SJSA1 (cell line): ENCODE measurements around the gene PFDN1. TPM values are rescaled to one million over a fixed set of nuclear protein-coding genes. Genes with fewer than 3 reads are reported as not detected.
A peak's percentile ranks its signal among the peaks of the same experiment; 100 is the strongest.

Experiments used
- DNase-seq, 2 experiments: peaks; one replicate each; pipeline ENCODE4 v3.0.0-alpha.2; 2015 to 2020; ENCODE audit warnings: low spot score in 2 of 2, low read depth in 1 of 2
- H3K27ac ChIP-seq: fragments of 250-450 bp; sonication (Bioruptor Pico); 2 replicates; pipeline ENCODE4 v1.5.1; 2020; ENCODE audit warnings: mild to moderate bottlenecking, moderate library complexity
- H3K27me3 ChIP-seq: fragments of 250-450 bp; sonication (Bioruptor Pico); replicated peaks from 2 replicates; pipeline ENCODE4 v1.5.1; 2020; ENCODE audit warnings: mild to moderate bottlenecking, moderate library complexity
- H3K36me3 ChIP-seq: fragments of 250-450 bp; sonication (Bioruptor Pico); 2 replicates; pipeline ENCODE4 v1.5.1; 2020; ENCODE audit warnings: mild to moderate bottlenecking
- H3K4me1 ChIP-seq: fragments of 250-450 bp; sonication (Bioruptor Pico); replicated peaks from 2 replicates; pipeline ENCODE4 v1.6.1; 2021; ENCODE audit warnings: mild to moderate bottlenecking
- H3K4me3 ChIP-seq: fragments of 250-450 bp; sonication (Bioruptor Pico); 2 replicates; pipeline ENCODE4 v1.5.1; 2020; ENCODE audit warnings: mild to moderate bottlenecking
- H3K9me3 ChIP-seq: fragments of 250-450 bp; sonication (Bioruptor Pico); replicated peaks from 2 replicates; pipeline ENCODE4 v1.5.1; 2020; ENCODE audit warnings: mild to moderate bottlenecking
- total RNA-seq: library from RNA; depleted of rRNA; stranded (reverse); fragments of >200 nt; shearing (Covaris generic); gene quantifications from 2 replicates; pipeline ENCODE4 v1.2.3, GENCODE V29; 2014

The PFDN1 gene
- total RNA-seq, 1 experiment from 2014 or later, result 218 TPM

- DNase-seq, result no peak
- Histone ChIP-seq H3K27ac (no peak overlapping the region), H3K4me3 (no peak overlapping the region), H3K27me3 (no peaks in the 10 kb centered on the region), H3K36me3 (peaks cover 25% of the 10 kb centered on the region), H3K9me3 (0 out of 2 replicates have a peak, but pooled peaks cover 5% of the 10 kb centered on the region), H3K4me1 (no peaks in the 10 kb centered on the region)
Measured at GRCh38 chr5:140275837-140276236, 27.1 kb downstream of the PFDN1 start.

- Histone ChIP-seq H3K9me3 (0 out of 2 replicates have a peak, but pooled peaks cover 5% of the 10 kb centered on the region), H3K27ac (no peak overlapping the region), H3K4me1 (peaks cover 1% of the 10 kb centered on the region; the same call in 1 of the 2 replicates), H3K36me3 (peaks cover 20% of the 10 kb centered on the region), H3K27me3 (no peaks in the 10 kb centered on the region), H3K4me3 (no peak overlapping the region)
- DNase-seq, result no peak
Measured at GRCh38 chr5:140273401-140273877, 29.5 kb downstream of the PFDN1 start.

GRCh38 chr5:140270008-140270407, 32.9 kb downstream of the PFDN1 start:
- DNase-seq, result no peak
- Histone ChIP-seq H3K27ac (no peak overlapping the region), H3K9me3 (no peaks in the 10 kb centered on the region), H3K36me3 (peaks cover 22% of the 10 kb centered on the region), H3K27me3 (no peaks in the 10 kb centered on the region), H3K4me1 (peaks cover 15% of the 10 kb centered on the region), H3K4me3 (no peak overlapping the region)

GRCh38 chr5:140267559-140268018, 35.3 kb downstream of the PFDN1 start:
- Histone ChIP-seq H3K4me1 (peaks cover 15% of the 10 kb centered on the region), H3K4me3 (no peak overlapping the region), H3K36me3 (peaks cover 13% of the 10 kb centered on the region; the same call in 1 of the 2 replicates), H3K27me3 (no peaks in the 10 kb centered on the region), H3K27ac (peak overlapping the region; percentile 11; the same call in 1 of the 2 replicates), H3K9me3 (no peaks in the 10 kb centered on the region)
- peak in 1 of 2 experiments; percentile 36 for DNase-seq

- H3K4me3 ChIP-seq, result no peak overlapping the region
- peak overlapping the region; percentile 11; the same call in 1 of the 2 replicates for H3K27ac ChIP-seq
- DNase-seq, result no peak
- H3K4me1 ChIP-seq, result peaks cover 18% of the 10 kb centered on the region
- no peaks in the 10 kb centered on the region for H3K27me3 ChIP-seq
- H3K9me3 ChIP-seq, result no peaks in the 10 kb centered on the region
- peaks cover 17% of the 10 kb centered on the region; the same call in 1 of the 2 replicates for H3K36me3 ChIP-seq
Measured at GRCh38 chr5:140267201-140267540, 35.7 kb downstream of the PFDN1 start.

- DNase-seq, result no peak
- Histone ChIP-seq H3K27ac (no peak overlapping the region), H3K36me3 (peaks cover 20% of the 10 kb centered on the region; the same call in 1 of the 2 replicates), H3K4me1 (peaks cover 24% of the 10 kb centered on the region), H3K9me3 (no peaks in the 10 kb centered on the region), H3K4me3 (no peak overlapping the region), H3K27me3 (no peaks in the 10 kb centered on the region)
Measured at GRCh38 chr5:140266471-140267200, 36.3 kb downstream of the PFDN1 start.

- DNase-seq, result no peak
- H3K27ac ChIP-seq, result no peak overlapping the region
- H3K9me3 ChIP-seq, result no peaks in the 10 kb centered on the region
- no peaks in the 10 kb centered on the region for H3K27me3 ChIP-seq
- no peak overlapping the region for H3K4me3 ChIP-seq
- H3K36me3 ChIP-seq, result peaks cover 20% of the 10 kb centered on the region; the same call in 1 of the 2 replicates
- peaks cover 32% of the 10 kb centered on the region for H3K4me1 ChIP-seq
Measured at GRCh38 chr5:140265845-140266244, 37.1 kb downstream of the PFDN1 start.

- H3K4me1 ChIP-seq, result peaks cover 43% of the 10 kb centered on the region
- H3K4me3 ChIP-seq, result no peak overlapping the region
- H3K36me3 ChIP-seq, result peaks cover 25% of the 10 kb centered on the region; the same call in 1 of the 2 replicates
- no peaks in the 10 kb centered on the region for H3K27me3 ChIP-seq
- H3K27ac ChIP-seq, result no peak overlapping the region
- DNase-seq, result no peak
- H3K9me3 ChIP-seq, result no peaks in the 10 kb centered on the region
Measured at GRCh38 chr5:140262839-140263238, 40.1 kb downstream of the PFDN1 start.

GRCh38 chr5:140262221-140262620, 40.7 kb downstream of the PFDN1 start:
- Histone ChIP-seq H3K4me1 (peaks cover 43% of the 10 kb centered on the region), H3K36me3 (peaks cover 23% of the 10 kb centered on the region; the same call in 1 of the 2 replicates), H3K9me3 (no peaks in the 10 kb centered on the region), H3K27ac (peak overlapping the region; percentile 26), H3K27me3 (no peaks in the 10 kb centered on the region), H3K4me3 (no peak overlapping the region)
- no peak for DNase-seq

- H3K4me3 ChIP-seq, result no peak overlapping the region
- H3K9me3 ChIP-seq, result no peaks in the 10 kb centered on the region
- peaks cover 22% of the 10 kb centered on the region; the same call in 1 of the 2 replicates for H3K36me3 ChIP-seq
- peaks cover 47% of the 10 kb centered on the region for H3K4me1 ChIP-seq
- no peaks in the 10 kb centered on the region for H3K27me3 ChIP-seq
- peak; percentile 88 to 91 for DNase-seq
- peak overlapping the region; percentile 47 for H3K27ac ChIP-seq
Measured at GRCh38 chr5:140261403-140262171, 41.3 kb downstream of the PFDN1 start.

GRCh38 chr5:140260089-140260656, 42.7 kb downstream of the PFDN1 start:
- Histone ChIP-seq H3K4me3 (no peak overlapping the region), H3K9me3 (no peaks in the 10 kb centered on the region), H3K36me3 (peaks cover 17% of the 10 kb centered on the region; the same call in 1 of the 2 replicates), H3K27me3 (no peaks in the 10 kb centered on the region), H3K4me1 (peaks cover 59% of the 10 kb centered on the region), H3K27ac (no peak overlapping the region)
- DNase-seq, result no peak

GRCh38 chr5:140259500-140259899, 43.4 kb downstream of the PFDN1 start:
- Histone ChIP-seq H3K4me3 (no peak overlapping the region), H3K9me3 (no peaks in the 10 kb centered on the region), H3K4me1 (peaks cover 66% of the 10 kb centered on the region), H3K36me3 (peaks cover 17% of the 10 kb centered on the region; the same call in 1 of the 2 replicates), H3K27ac (no peak overlapping the region), H3K27me3 (no peaks in the 10 kb centered on the region)
- DNase-seq, result no peak

GRCh38 chr5:140258873-140259272, 44.0 kb downstream of the PFDN1 start:
- Histone ChIP-seq H3K27ac (peak overlapping the region; percentile 94), H3K9me3 (no peaks in the 10 kb centered on the region), H3K4me3 (no peak overlapping the region), H3K4me1 (peaks cover 72% of the 10 kb centered on the region), H3K36me3 (peaks cover 17% of the 10 kb centered on the region; the same call in 1 of the 2 replicates), H3K27me3 (no peaks in the 10 kb centered on the region)
- DNase-seq, result no peak
